Breast epithelium (tissue), 3 donors: ENCODE data around the gene SLC25A6.
"Not testable (repeated sequence)": the region's sequence is repeated elsewhere in the genome, so short reads cannot be mapped to it uniquely, and the experiment has no call there.

Experiments
- CTCF ChIP-seq, 3 donors: fragments of 450-650 bp; IDR thresholded peaks; one replicate each; pipeline ENCODE4 v1.5.1; 2016 to 2017; ENCODE audit warnings: antibody characterized with exemption in 3 of 3, mild to moderate bottlenecking in 3 of 3, moderate library complexity in 3 of 3
- POLR2A ChIP-seq: fragments of 450-650 bp; IDR thresholded peaks from one replicate; pipeline ENCODE4 v1.6.1; 2016; ENCODE audit warnings: antibody characterized with exemption, mild to moderate bottlenecking, moderate library complexity
- POLR2AphosphoS5 ChIP-seq, 3 donors: sonication (generic); formaldehyde crosslinking; IDR thresholded peaks; one replicate each; pipeline ENCODE4 v1.6.1; 2017; ENCODE audit warnings: antibody characterized with exemption in 3 of 3

GRCh38 chrX:1366363-1366762 lies 25.6 kb downstream of the SLC25A6 start:
- not testable (repeated sequence) for TF ChIP-seq CTCF (IDR thresholded peaks at IDR 0.05); POLR2A; POLR2AphosphoS5 (IDR thresholded peaks at IDR 0.05)
